CD8-positive, alpha-beta memory T cell (primary cell): ENCODE data around the gene VRK3. TPM values are rescaled to one million over a fixed set of nuclear protein-coding genes. Genes with fewer than 3 reads are reported as not detected.
"Not testable (repeated sequence)": the region's sequence is repeated elsewhere in the genome, so short reads cannot be mapped to it uniquely, and the experiment has no call there.

Experiments
- CTCF ChIA-PET: fragments of 350-600 bp; sonication (Branson Sonifier 250); formaldehyde crosslinking; loops from one replicate; lab custom pipeline; 2021; ENCODE audit warnings: antibody characterized with exemption; lab: Charles Lee
- POLR2A ChIA-PET: fragments of 350-600 bp; sonication (Branson Sonifier 250); formaldehyde crosslinking; loops from one replicate; lab custom pipeline; 2021; ENCODE audit warnings: antibody characterized with exemption; lab: Charles Lee
- DNase-seq, 5 donors: peaks; one replicate each; pipeline versions ENCODE4 v3.0.0 to v3.0.0-alpha.2; 2020 to 2022; ENCODE audit warnings: mixed read lengths in 1 of 5
- H3K27ac ChIP-seq: one replicate; pipeline ENCODE4 v1.7.0; 2013; ENCODE audit warnings: low read depth, mild to moderate bottlenecking, low read length, moderate library complexity
- H3K27me3 ChIP-seq: 2 replicates; pipeline ENCODE4 v1.7.0; 2013; ENCODE audit warnings: low read length, mild to moderate bottlenecking; ENCODE audit not compliant: insufficient read depth, poor library complexity, severe bottlenecking
- H3K36me3 ChIP-seq: 2 replicates; pipeline ENCODE4 v1.7.0; 2013; ENCODE audit warnings: mild to moderate bottlenecking, low read length, moderate library complexity; ENCODE audit not compliant: insufficient read depth
- H3K4me1 ChIP-seq: 2 replicates; pipeline ENCODE4 v1.7.0; 2013; ENCODE audit warnings: mild to moderate bottlenecking, low read length, moderate library complexity; ENCODE audit not compliant: insufficient read depth
- H3K4me3 ChIP-seq: 2 replicates; pipeline ENCODE4 v1.7.0; 2013; ENCODE audit warnings: mild to moderate bottlenecking, low read length
- H3K9me3 ChIP-seq: 2 replicates; pipeline ENCODE4 v1.7.0; 2013; ENCODE audit warnings: mild to moderate bottlenecking, low read length
- H3K27ac Mint-ChIP-seq, 8 donors: one replicate each; pipeline ENCODE4 v1.8.0; 2020 to 2021; ENCODE audit warnings: mixed read lengths in 8 of 8, mild to moderate bottlenecking in 6 of 8, inconsistent platforms in 3 of 8, moderate library complexity in 3 of 8
- H3K27me3 Mint-ChIP-seq, 2 donors: one replicate each; pipeline ENCODE4 v1.8.0; 2020 to 2021; ENCODE audit warnings: mixed read lengths in 2 of 2, mild to moderate bottlenecking in 1 of 2, moderate library complexity in 1 of 2
- H3K36me3 Mint-ChIP-seq, 3 donors: one replicate each; pipeline ENCODE4 v1.8.0; 2020 to 2021; ENCODE audit warnings: mixed read lengths in 3 of 3, inconsistent platforms in 1 of 3, mild to moderate bottlenecking in 1 of 3
- H3K4me1 Mint-ChIP-seq, 3 donors: one replicate each; pipeline ENCODE4 v1.8.0; 2020 to 2021; ENCODE audit warnings: mixed read lengths in 3 of 3, inconsistent platforms in 1 of 3, mild to moderate bottlenecking in 1 of 3
- H3K4me3 Mint-ChIP-seq, 7 donors: one replicate each; pipeline ENCODE4 v1.8.0; 2020 to 2021; ENCODE audit warnings: mixed read lengths in 7 of 7, mild to moderate bottlenecking in 6 of 7, moderate library complexity in 4 of 7, inconsistent platforms in 2 of 7
- H3K9me3 Mint-ChIP-seq, 5 donors: one replicate each; pipeline ENCODE4 v1.8.0; 2020 to 2022; ENCODE audit warnings: mixed read lengths in 5 of 5, mild to moderate bottlenecking in 3 of 5, moderate library complexity in 2 of 5, inconsistent platforms in 1 of 5
- polyA plus RNA-seq: library from polyadenylated mRNA; unstranded; fragments of 300-500 nt; fragmentation: Illumina TruSeq; gene quantifications from one replicate; pipeline ENCODE4 v1.2.3, GENCODE V29; 2021
- total RNA-seq, 2 experiments: library from RNA; stranded (reverse); gene quantifications; one replicate each; pipeline ENCODE4 v1.2.3, GENCODE V29; 2021

VRK3 gene, protein sequence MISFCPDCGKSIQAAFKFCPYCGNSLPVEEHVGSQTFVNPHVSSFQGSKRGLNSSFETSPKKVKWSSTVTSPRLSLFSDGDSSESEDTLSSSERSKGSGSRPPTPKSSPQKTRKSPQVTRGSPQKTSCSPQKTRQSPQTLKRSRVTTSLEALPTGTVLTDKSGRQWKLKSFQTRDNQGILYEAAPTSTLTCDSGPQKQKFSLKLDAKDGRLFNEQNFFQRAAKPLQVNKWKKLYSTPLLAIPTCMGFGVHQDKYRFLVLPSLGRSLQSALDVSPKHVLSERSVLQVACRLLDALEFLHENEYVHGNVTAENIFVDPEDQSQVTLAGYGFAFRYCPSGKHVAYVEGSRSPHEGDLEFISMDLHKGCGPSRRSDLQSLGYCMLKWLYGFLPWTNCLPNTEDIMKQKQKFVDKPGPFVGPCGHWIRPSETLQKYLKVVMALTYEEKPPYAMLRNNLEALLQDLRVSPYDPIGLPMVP
- total RNA-seq, result 10 to 100 TPM; 62.4 to 66.5 TPM
- polyA plus RNA-seq, result 92.7 TPM

DNA sequence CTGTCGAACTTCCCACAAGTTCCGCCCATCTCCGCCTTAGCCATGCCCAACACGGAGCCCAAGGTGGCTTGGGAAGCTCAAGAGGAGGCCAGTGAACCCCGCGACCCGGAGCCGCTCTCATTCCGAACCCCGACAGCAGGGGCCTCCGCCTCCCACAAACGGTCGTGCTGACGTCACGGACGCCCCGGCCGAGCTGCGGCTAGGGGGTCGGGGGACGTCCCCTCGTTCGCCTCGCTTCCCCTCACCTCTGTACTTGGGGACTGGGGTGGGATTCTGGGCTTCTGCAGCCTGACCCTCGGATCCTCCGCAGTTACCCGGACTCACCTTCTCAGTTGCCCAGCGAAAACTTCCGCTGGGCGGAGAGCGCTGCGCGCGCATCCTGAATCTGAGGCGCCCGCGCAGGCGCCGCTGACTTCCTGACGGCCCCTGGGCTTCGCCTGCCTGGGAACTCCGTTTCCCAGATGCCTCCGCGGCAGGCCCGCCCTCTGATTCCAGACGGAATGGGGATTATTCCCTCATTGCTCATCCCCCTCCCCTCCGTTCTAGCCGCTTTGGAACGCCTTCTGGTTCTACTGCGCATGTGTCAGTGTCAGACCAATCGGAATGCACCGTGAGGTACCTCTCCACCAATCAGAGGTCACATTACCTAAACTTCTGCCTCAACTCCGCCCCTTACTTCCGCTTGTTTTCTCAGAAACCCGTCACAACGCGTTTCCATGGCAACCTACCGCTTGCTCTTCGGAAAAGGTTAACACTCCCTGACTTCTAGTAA lies at the start of gene VRK3:
Gene VRK3, minus strand, starts transcription at position 351 of the 772 bp plus-strand sequence. CDS start 9,210 bp downstream, outside the sequence.
- Histone ChIP-seq H3K4me3 (peak within 1 kb of the TSS; percentile 96), H3K36me3 (peaks cover 14% of the 10 kb centered on the region), H3K4me1 (peaks cover 30% of the 10 kb centered on the region), H3K9me3 (no peaks in the 10 kb centered on the region), H3K27ac (peak within 1 kb of the TSS; percentile 100), H3K27me3 (no peaks in the 10 kb centered on the region)
- H3K36me3 Mint-ChIP-seq, result peaks cover 0 to 37% (median 0%) of the 10 kb centered on the region in 3 donors
- CTCF ChIA-PET, result interaction anchor here (0.9 kb wide), 1 partner anchor 88 kb away, joined by 3 read pairs; no protein-coding TSS in a partner anchor
- peak; percentile 96 to 100 (median 99) for DNase-seq
- POLR2A ChIA-PET, result interaction anchor here (0.8 to 3.7 kb wide), 3 partner anchors 25 to 96 kb away, joined by 4 to 14 read pairs (median 7); partner anchors contain the start of genes ATF5 and NUP62
- peak within 1 kb of the TSS; percentile 91 to 98 (median 95) for H3K4me3 Mint-ChIP-seq
- H3K27ac Mint-ChIP-seq, result peak within 1 kb of the TSS; percentile 99 to 100 (median 100)
- peaks cover 49 to 64% (median 60%) of the 10 kb centered on the region in 3 donors for H3K4me1 Mint-ChIP-seq
- H3K9me3 Mint-ChIP-seq, result no peaks in the 10 kb centered on the region
- H3K27me3 Mint-ChIP-seq, result peaks cover 0 to 5% of the 10 kb centered on the region in 2 donors

DNA sequence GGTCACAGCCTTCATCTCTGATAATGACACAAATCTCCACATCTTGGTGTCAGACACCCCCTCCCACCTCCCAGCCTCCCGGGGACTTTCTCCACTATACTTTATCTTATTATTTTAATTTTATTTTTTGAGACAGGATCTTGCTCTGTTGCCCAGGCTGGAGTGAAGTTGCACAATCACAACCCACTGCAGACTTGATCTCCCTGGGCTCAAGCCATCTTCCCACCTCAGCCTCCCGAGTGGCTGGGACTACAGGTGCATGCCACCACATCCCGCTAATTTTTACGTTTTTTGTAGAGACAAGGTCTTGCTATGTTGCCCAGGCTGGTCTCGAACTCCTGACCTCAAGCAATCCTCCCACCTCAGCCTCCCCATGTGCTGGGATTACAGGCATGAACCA lies 43.2 kb upstream of the VRK3 start:
- DNase-seq, H3K27ac ChIP-seq, H3K4me1 ChIP-seq, H3K27me3 ChIP-seq, H3K9me3 ChIP-seq, H3K4me3 ChIP-seq, POLR2A ChIA-PET, H3K9me3 Mint-ChIP-seq, H3K27ac Mint-ChIP-seq, H3K36me3 Mint-ChIP-seq, H3K4me1 Mint-ChIP-seq, H3K36me3 ChIP-seq, H3K4me3 Mint-ChIP-seq, CTCF ChIA-PET: not testable (repeated sequence)
- peaks cover 13 to 20% of the 10 kb centered on the region in 2 donors for H3K27me3 Mint-ChIP-seq

DNA sequence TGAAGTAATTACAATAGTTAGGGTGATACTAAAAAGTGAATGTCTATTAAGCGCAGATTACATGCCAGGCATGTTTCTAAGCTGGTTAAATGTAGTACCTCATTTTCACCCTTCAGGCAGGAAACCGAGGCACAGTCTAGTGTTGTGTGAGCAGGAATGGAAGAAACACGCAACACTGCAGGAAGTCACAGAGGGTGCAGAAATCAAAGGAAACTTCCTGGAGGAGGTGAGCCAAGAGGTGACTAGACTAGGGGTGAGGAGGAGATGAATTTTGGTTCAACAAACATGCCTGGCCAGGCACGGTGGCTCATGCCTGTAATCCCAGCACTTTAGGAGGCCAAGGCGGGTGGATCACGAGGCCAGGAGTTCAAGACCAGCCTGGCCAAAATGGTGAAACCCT lies 42.4 kb upstream of the VRK3 start:
- no peak overlapping the region for H3K27ac Mint-ChIP-seq
- no peak overlapping the region for H3K4me3 Mint-ChIP-seq
- no peaks in the 10 kb centered on the region for H3K27me3 ChIP-seq
- H3K4me3 ChIP-seq, result no peak overlapping the region
- ChIA-PET POLR2A (no interaction called here), CTCF (no interaction called here)
- no peak overlapping the region for H3K27ac ChIP-seq
- H3K4me1 ChIP-seq, result no peaks in the 10 kb centered on the region
- no peaks in the 10 kb centered on the region for H3K4me1 Mint-ChIP-seq
- H3K9me3 Mint-ChIP-seq, result no peaks in the 10 kb centered on the region
- H3K9me3 ChIP-seq, result no peaks in the 10 kb centered on the region
- no peak for DNase-seq
- H3K36me3 Mint-ChIP-seq, result no peaks in the 10 kb centered on the region
- peaks cover 11 to 22% of the 10 kb centered on the region in 2 donors for H3K27me3 Mint-ChIP-seq
- no peaks in the 10 kb centered on the region for H3K36me3 ChIP-seq

DNA sequence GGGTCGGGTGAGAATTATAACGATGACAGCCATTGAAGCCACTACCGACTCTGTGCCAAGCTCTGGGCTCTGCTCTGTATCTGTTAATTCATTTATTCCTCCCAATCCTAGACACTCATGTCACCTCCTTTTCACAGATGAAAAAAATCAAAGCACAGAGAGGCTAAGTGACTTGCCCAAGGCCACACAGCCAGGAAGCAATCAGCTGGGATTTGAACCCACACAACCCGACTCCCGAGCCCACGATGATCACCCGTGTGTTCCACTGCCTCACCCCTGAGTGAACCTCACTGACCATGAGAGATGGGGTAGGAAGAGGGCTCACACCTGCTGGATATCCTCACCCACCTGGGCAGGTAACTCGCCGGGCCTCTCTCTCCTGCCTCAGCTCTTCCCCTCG lies 40.8 kb upstream of the VRK3 start:
- Histone ChIP-seq H3K9me3 (no peaks in the 10 kb centered on the region), H3K27me3 (no peaks in the 10 kb centered on the region), H3K4me1 (no peaks in the 10 kb centered on the region), H3K4me3 (no peak overlapping the region), H3K27ac (no peak overlapping the region), H3K36me3 (no peaks in the 10 kb centered on the region)
- Mint-ChIP-seq H3K27ac (peak overlapping the region in 1 of 8 donors; percentile 24), H3K9me3 (peaks cover 0 to 6% (median 2%) of the 10 kb centered on the region in 5 donors), H3K4me1 (no peaks in the 10 kb centered on the region), H3K4me3 (no peak overlapping the region), H3K36me3 (no peaks in the 10 kb centered on the region), H3K27me3 (peaks cover 11 to 29% of the 10 kb centered on the region in 2 donors)
- DNase-seq, result no peak
- ChIA-PET CTCF (no interaction called here), POLR2A (no interaction called here)

DNA sequence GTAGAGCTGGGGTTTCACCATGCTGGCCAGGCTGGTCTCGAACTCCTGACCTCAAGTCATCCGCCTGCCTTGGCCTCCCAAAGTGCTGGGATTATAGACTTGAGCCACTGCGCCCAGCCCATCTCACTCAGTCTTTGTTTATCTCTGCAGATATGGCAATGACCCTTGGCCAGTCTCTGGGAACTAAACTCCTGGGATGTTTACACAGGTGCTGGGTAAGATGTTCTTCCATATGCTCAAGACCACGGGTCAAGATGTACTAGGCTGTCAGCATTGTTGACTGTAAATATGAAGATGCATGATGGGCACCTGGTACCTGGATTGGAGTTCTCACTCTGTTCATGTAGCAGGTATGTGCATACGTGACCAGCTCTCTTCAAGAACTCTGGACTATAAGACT lies 36.5 kb upstream of the VRK3 start:
- H3K27me3 ChIP-seq, result no peaks in the 10 kb centered on the region
- peaks cover 20% of the 10 kb centered on the region for H3K9me3 ChIP-seq
- POLR2A ChIA-PET, result no interaction called here
- no peak overlapping the region for H3K27ac Mint-ChIP-seq
- peaks cover 2 to 41% (median 27%) of the 10 kb centered on the region in 5 donors for H3K9me3 Mint-ChIP-seq
- no peak overlapping the region for H3K27ac ChIP-seq
- H3K36me3 Mint-ChIP-seq, result no peaks in the 10 kb centered on the region
- H3K4me3 ChIP-seq, result no peak overlapping the region
- H3K4me1 ChIP-seq, result no peaks in the 10 kb centered on the region
- DNase-seq, result no peak
- CTCF ChIA-PET, result no interaction called here
- H3K27me3 Mint-ChIP-seq, result peaks cover 7 to 23% of the 10 kb centered on the region in 2 donors
- no peaks in the 10 kb centered on the region for H3K4me1 Mint-ChIP-seq
- no peaks in the 10 kb centered on the region for H3K36me3 ChIP-seq
- no peak overlapping the region for H3K4me3 Mint-ChIP-seq

DNA sequence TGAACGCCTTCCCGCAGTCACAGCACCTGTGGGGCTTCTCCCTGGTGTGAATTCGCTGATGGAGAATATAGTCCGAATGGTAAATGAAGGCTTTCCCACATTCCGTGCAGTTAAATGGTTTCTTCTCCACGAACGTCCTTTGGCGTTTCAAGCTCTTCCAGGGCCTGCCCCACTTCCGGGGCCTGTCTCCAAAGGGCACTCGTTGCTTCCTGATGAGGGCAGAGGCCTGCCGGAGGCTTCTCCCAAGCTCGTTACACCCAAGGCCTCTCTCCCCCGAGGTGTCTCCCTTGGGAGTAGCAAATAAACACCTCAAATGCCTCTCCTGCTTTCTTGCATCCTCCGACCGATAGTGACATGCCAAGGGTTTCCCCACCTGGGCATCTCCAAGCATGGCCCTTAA lies 34.9 kb upstream of the VRK3 start:
- H3K4me3 ChIP-seq, result no peak overlapping the region
- CTCF ChIA-PET, result interaction anchor here (1.1 kb wide), 1 partner anchor 20 kb away, joined by 3 read pairs; no protein-coding TSS in a partner anchor
- no peak for DNase-seq

DNA sequence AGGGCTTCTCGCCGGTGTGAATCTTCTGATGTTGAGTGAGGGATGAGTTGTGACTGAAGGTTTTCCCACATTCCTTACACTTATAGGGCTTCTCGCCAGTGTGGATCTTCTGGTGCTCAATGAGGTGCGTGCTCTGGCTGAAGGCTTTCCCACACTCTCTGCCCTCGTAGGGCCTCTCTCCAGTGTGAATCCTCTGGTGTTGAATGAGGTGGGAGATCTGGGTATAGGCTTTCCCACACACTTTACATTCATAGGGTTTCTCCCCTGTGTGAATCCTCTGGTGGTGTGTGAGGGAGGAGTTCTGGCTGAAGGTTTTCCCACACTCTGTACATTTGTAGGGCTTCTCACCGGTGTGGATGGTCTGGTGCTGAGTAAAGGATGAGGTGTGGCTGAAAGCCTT lies 33.9 kb upstream of the VRK3 start:
- H3K27me3 Mint-ChIP-seq, result peaks cover 7 to 16% of the 10 kb centered on the region in 2 donors
- Histone ChIP-seq H3K4me3 (no peak overlapping the region), H3K36me3 (no peaks in the 10 kb centered on the region), H3K9me3 (peaks cover 20% of the 10 kb centered on the region), H3K27ac (no peak overlapping the region), H3K4me1 (no peaks in the 10 kb centered on the region), H3K27me3 (no peaks in the 10 kb centered on the region)
- CTCF ChIA-PET, result no interaction called here
- peak overlapping the region in 1 of 7 donors; percentile 20 for H3K4me3 Mint-ChIP-seq
- POLR2A ChIA-PET, result no interaction called here
- no peak overlapping the region for H3K27ac Mint-ChIP-seq
- DNase-seq, result no peak
- H3K9me3 Mint-ChIP-seq, result peaks cover 2 to 41% (median 27%) of the 10 kb centered on the region in 5 donors
- H3K36me3 Mint-ChIP-seq, result no peaks in the 10 kb centered on the region
- H3K4me1 Mint-ChIP-seq, result no peaks in the 10 kb centered on the region

More for the DNA sequence above, 34.9 kb upstream of the VRK3 start:
- H3K36me3 Mint-ChIP-seq, result no peaks in the 10 kb centered on the region
- POLR2A ChIA-PET, result no interaction called here
- H3K4me1 Mint-ChIP-seq, result no peaks in the 10 kb centered on the region
- H3K27ac ChIP-seq, result no peak overlapping the region
- no peak overlapping the region for H3K27ac Mint-ChIP-seq
- H3K4me1 ChIP-seq, result no peaks in the 10 kb centered on the region
- peaks cover 2 to 41% (median 27%) of the 10 kb centered on the region in 5 donors for H3K9me3 Mint-ChIP-seq
- H3K27me3 ChIP-seq, result no peaks in the 10 kb centered on the region
- H3K36me3 ChIP-seq, result no peaks in the 10 kb centered on the region
- peaks cover 20% of the 10 kb centered on the region for H3K9me3 ChIP-seq
- H3K27me3 Mint-ChIP-seq, result peaks cover 7 to 24% of the 10 kb centered on the region in 2 donors
- H3K4me3 Mint-ChIP-seq, result no peak overlapping the region
